Peyer's patch (tissue), 4 donors: ENCODE results near the gene GABBR2. TPM values are rescaled to one million over a fixed set of nuclear protein-coding genes. Genes with fewer than 3 reads are reported as not detected.

Experiments used
- DNase-seq, 3 donors: peaks; one replicate each; pipeline ENCODE4 v3.0.0-alpha.2; 2017 to 2019
- H3K27ac ChIP-seq, 4 donors: fragments of 200-600 bp; sonication (generic); one replicate each; pipeline ENCODE4 v1.5.1; 2016 to 2019
- H3K27me3 ChIP-seq, 2 donors: fragments of 200-600 bp; sonication (generic); one replicate each; pipeline ENCODE4 v1.5.1; 2019
- H3K36me3 ChIP-seq, 3 donors: fragments of 200-600 bp; sonication (generic); one replicate each; pipeline ENCODE4 v1.5.1; 2016 to 2019
- H3K4me1 ChIP-seq, 4 donors: fragments of 200-600 bp; sonication (generic); one replicate each; pipeline ENCODE4 v1.5.1; 2016 to 2019
- H3K4me3 ChIP-seq, 4 donors: fragments of 200-600 bp; sonication (generic); 1 replicate in 3 of 4; 2 replicates in 1 of 4; pipeline ENCODE4 v1.5.1; 2016 to 2019; ENCODE audit warnings: mild to moderate bottlenecking in 1 of 4
- H3K9me3 ChIP-seq, 4 donors: fragments of 200-600 bp; sonication (generic); one replicate each; pipeline ENCODE4 v1.5.1; 2016 to 2019; ENCODE audit warnings: mild to moderate bottlenecking in 1 of 4
- POLR2A ChIP-seq, 2 donors: fragments of 450-650 bp; IDR thresholded peaks; one replicate each; pipeline ENCODE4 v1.5.1; 2017; ENCODE audit warnings: antibody characterized with exemption in 2 of 2, mild to moderate bottlenecking in 2 of 2, moderate library complexity in 2 of 2
- total RNA-seq, 4 donors: library from RNA; depleted of rRNA; stranded (reverse); fragments of >200 nt; gene quantifications; one replicate each; pipeline ENCODE4 v1.1.0, GENCODE V29; 2016
- TF ChIP-seq, protein P1 (sequence below), 6 experiments: fragments of 450-650 bp in 4 of 6; fragments of 200-600 bp in 2 of 6; sonication (generic) in 1 of 6; IDR thresholded peaks; one replicate each; pipeline ENCODE4 v1.5.1; 2017 to 2019; ENCODE audit warnings: antibody characterized with exemption in 6 of 6, mild to moderate bottlenecking in 3 of 6, moderate library complexity in 1 of 6

Gene GABBR2
- total RNA-seq, 4 donors from 2014 or later, result not detected

DNA sequence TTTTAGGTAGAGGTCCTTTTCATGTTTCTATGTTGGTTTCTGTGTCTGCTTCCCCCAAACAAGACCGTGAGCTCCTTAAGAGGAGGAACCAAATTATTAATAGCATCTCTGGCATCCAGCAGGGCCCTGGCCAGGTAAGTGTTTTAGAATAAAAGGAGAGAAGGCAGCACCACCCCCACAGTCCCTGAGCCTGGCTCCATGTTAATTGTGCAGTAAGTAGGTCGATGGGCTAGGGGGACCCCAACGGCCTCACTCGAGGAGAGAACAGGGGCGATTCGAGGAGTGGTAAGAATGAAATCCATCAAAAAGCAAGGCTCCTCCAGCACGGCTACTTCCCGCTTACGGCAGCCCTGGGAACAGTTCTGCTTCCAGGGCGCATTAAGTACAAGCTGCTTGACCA is 67.0 kb downstream of the GABBR2 start:
- Histone ChIP-seq H3K4me1 (no peaks in the 10 kb centered on the region), H3K27ac (no peak overlapping the region), H3K4me3 (no peak overlapping the region), H3K9me3 (no peaks in the 10 kb centered on the region), H3K36me3 (no peaks in the 10 kb centered on the region), H3K27me3 (no peaks in the 10 kb centered on the region)
- DNase-seq, result no peak
- TF ChIP-seq, protein P1, sequence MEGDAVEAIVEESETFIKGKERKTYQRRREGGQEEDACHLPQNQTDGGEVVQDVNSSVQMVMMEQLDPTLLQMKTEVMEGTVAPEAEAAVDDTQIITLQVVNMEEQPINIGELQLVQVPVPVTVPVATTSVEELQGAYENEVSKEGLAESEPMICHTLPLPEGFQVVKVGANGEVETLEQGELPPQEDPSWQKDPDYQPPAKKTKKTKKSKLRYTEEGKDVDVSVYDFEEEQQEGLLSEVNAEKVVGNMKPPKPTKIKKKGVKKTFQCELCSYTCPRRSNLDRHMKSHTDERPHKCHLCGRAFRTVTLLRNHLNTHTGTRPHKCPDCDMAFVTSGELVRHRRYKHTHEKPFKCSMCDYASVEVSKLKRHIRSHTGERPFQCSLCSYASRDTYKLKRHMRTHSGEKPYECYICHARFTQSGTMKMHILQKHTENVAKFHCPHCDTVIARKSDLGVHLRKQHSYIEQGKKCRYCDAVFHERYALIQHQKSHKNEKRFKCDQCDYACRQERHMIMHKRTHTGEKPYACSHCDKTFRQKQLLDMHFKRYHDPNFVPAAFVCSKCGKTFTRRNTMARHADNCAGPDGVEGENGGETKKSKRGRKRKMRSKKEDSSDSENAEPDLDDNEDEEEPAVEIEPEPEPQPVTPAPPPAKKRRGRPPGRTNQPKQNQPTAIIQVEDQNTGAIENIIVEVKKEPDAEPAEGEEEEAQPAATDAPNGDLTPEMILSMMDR (IDR thresholded peaks at IDR 0.05), result no peak
- no peak for TF ChIP-seq POLR2A (IDR thresholded peaks at IDR 0.05)

DNA sequence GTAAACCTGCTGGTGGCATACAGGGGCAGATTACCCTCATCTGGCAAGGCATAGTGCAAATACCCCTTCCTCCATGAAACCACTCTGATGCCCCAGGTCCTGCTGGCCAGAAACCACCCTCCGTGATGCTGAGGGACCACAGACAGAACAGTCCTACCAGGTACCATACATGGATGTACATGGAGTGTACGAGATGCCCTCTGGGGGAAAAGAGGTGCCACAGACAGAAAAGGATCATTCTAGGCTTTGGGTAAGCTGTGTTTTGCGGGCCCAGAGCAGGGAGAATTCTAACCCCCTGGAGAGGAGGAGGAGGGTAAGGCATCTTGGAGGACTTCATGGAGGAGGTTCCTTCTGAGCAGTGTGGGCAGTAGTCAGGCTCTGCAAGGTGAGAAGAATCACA is 68.3 kb downstream of the GABBR2 start:
- Histone ChIP-seq H3K27me3 (no peaks in the 10 kb centered on the region), H3K36me3 (no peaks in the 10 kb centered on the region), H3K27ac (no peak overlapping the region), H3K4me1 (no peaks in the 10 kb centered on the region), H3K4me3 (no peak overlapping the region), H3K9me3 (no peaks in the 10 kb centered on the region)
- DNase-seq, result no peak
- TF ChIP-seq, protein P1 (IDR thresholded peaks at IDR 0.05), result no peak
- TF ChIP-seq POLR2A (IDR thresholded peaks at IDR 0.05), result no peak

DNA sequence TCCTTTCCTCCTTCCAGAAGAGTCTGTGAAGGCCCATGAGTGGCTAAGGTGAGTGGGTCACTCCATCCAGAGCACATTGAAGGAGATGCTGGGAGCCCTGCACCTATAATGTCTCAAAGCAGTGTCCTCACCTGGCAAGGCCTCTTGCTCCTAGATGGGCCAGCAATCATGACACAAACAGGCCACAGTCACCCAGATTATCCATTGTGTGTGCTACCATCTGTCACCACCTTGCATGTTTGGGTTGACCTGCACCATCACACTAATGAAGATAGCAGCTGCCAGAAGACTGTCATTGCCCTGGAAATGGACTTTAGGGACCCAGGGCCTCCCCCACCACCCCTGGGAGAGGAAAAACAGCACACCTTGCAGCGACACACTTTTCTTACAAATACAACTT is 69.6 kb downstream of the GABBR2 start:
- no peak for TF ChIP-seq POLR2A (IDR thresholded peaks at IDR 0.05)
- TF ChIP-seq, protein P1 (IDR thresholded peaks at IDR 0.05), result no peak
- Histone ChIP-seq H3K4me1 (no peaks in the 10 kb centered on the region), H3K27ac (no peak overlapping the region), H3K36me3 (no peaks in the 10 kb centered on the region), H3K27me3 (no peaks in the 10 kb centered on the region), H3K9me3 (no peaks in the 10 kb centered on the region), H3K4me3 (no peak overlapping the region)
- DNase-seq, result no peak

DNA sequence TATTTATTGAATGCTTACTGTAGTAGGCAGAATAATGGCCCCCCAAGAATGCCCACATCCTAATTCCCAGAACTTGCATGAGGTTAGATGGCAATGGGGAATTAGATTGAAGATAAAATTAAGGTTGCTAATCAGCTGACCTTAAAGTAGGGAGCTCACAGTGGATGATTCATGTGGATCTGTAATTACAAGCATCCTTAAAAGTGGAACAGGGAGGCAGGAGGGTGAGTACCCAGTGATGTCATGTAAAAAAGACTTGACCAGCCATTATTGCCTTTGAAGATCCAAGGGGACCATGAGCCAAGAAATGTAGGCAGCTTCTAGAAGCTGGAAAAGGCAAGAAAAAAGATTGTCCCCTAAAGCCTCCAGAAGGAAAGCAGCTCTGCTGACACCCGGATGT is 71.4 kb downstream of the GABBR2 start:
- TF ChIP-seq, protein P1 (IDR thresholded peaks at IDR 0.05), result no peak
- TF ChIP-seq POLR2A (IDR thresholded peaks at IDR 0.05), result no peak
- no peak for DNase-seq
- no peak overlapping the region for H3K4me3 ChIP-seq
- H3K27me3 ChIP-seq, result no peaks in the 10 kb centered on the region
- H3K27ac ChIP-seq, result no peak overlapping the region
- no peaks in the 10 kb centered on the region for H3K36me3 ChIP-seq
- H3K4me1 ChIP-seq, result no peaks in the 10 kb centered on the region
- no peaks in the 10 kb centered on the region for H3K9me3 ChIP-seq

DNA sequence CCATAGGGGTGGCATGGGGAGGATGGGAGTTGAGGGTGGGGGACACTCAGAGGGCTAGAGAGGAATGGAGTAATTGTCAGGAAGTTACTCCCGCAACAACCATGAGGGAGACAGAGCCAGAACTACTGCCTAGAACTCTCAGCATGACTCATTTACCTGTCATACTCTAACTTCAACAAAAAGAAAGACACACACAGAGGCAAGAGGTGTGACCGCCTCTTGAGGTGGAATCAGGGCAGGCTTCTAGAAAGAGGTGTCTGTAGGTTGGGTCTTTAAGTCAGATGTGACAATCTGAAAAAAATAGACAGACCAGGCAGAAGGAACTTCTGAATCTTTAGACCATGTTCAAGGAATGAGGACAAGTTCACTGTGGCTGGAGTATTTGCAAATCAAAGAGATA is 73.4 kb downstream of the GABBR2 start:
- no peaks in the 10 kb centered on the region for H3K4me1 ChIP-seq
- no peak for DNase-seq
- no peak for TF ChIP-seq POLR2A (IDR thresholded peaks at IDR 0.05)
- TF ChIP-seq, protein P1 (IDR thresholded peaks at IDR 0.05), result no peak
- no peaks in the 10 kb centered on the region for H3K9me3 ChIP-seq
- no peak overlapping the region for H3K4me3 ChIP-seq
- H3K36me3 ChIP-seq, result no peaks in the 10 kb centered on the region
- no peaks in the 10 kb centered on the region for H3K27me3 ChIP-seq
- H3K27ac ChIP-seq, result no peak overlapping the region

DNA sequence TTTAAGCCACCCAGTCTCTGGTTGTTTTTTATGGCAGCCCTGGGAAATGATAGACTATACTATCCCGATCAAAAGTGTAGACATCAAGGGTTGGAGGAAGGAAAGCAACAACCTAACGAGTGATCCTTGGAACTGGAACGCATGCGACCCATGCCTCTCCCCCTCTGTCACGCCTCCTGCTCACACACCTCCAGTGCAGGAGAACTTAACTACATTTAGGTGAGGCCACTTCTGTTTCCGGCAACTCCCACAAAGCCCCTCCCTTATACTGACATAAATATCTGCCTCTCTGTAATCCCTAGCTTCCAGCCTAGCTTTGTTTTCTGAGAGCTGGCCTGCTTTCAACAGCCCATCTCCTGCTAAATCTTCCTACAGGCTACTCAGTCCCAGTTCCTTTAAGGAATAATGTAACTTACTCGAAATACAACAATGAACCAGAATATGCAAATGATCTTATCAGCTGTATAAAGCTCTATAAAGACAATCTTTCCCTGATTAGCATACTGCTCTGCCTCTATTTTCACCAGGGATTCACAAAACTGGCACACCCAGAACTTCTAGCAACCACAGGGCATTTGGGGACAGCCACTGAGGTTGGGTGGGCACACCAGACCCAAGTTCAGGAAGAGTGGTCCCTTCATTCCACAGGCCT is 73.9 kb downstream of the GABBR2 start:
- H3K4me3 ChIP-seq, result no peak overlapping the region
- no peak overlapping the region for H3K27ac ChIP-seq
- no peaks in the 10 kb centered on the region for H3K9me3 ChIP-seq
- H3K27me3 ChIP-seq, result no peaks in the 10 kb centered on the region
- TF ChIP-seq, protein P1 (IDR thresholded peaks at IDR 0.05), result no peak
- no peak for TF ChIP-seq POLR2A (IDR thresholded peaks at IDR 0.05)
- H3K36me3 ChIP-seq, result no peaks in the 10 kb centered on the region
- no peaks in the 10 kb centered on the region for H3K4me1 ChIP-seq
- DNase-seq, result no peak
